Retinal pigment epithelial cell (primary cell): ENCODE measurements around the gene GBP6.

Experiments
- DNase-seq: peaks from one replicate; pipeline ENCODE4 v3.0.0-alpha.2; 2010; ENCODE audit warnings: low read depth
- H3K4me3 ChIP-seq: 2 replicates; pipeline ENCODE4 v1.5.1; 2011; ENCODE audit warnings: mild to moderate bottlenecking, low read length, control low read depth, moderate library complexity
- CTCF ChIP-seq: conservative IDR thresholded peaks from 2 replicates; pipeline ENCODE4 v1.5.1; 2011; ENCODE audit warnings: low read depth, low read length, control low read depth, inconsistent platforms

GBP6 gene

GRCh38 chr1:89347296-89347695 lies 16.6 kb upstream of the GBP6 start:
- no peak for TF ChIP-seq CTCF
- no peak overlapping the region for H3K4me3 ChIP-seq
- DNase-seq = no peak

GRCh38 chr1:89350298-89350697 lies 13.6 kb upstream of the GBP6 start:
- no peak overlapping the region for H3K4me3 ChIP-seq
- no peak for DNase-seq
- no peak for TF ChIP-seq CTCF

- TF ChIP-seq CTCF = no peak
- no peak for DNase-seq
- no peak overlapping the region for H3K4me3 ChIP-seq
Observed at GRCh38 chr1:89351597-89352311, 12.1 kb upstream of the GBP6 start.

GRCh38 chr1:89352421-89352820 lies 11.4 kb upstream of the GBP6 start:
- no peak for TF ChIP-seq CTCF
- no peak overlapping the region for H3K4me3 ChIP-seq
- no peak for DNase-seq

- DNase-seq = no peak
- no peak for TF ChIP-seq CTCF
- no peak overlapping the region for H3K4me3 ChIP-seq
Observed at GRCh38 chr1:89354205-89354604, 9.7 kb upstream of the GBP6 start.

- H3K4me3 ChIP-seq = no peak overlapping the region
- TF ChIP-seq CTCF = no peak
- DNase-seq = no peak
Observed at GRCh38 chr1:89355056-89355455, 8.8 kb upstream of the GBP6 start.

- DNase-seq = no peak
- H3K4me3 ChIP-seq = no peak overlapping the region
- TF ChIP-seq CTCF = no peak
Observed at GRCh38 chr1:89356658-89357400, 7.0 kb upstream of the GBP6 start.
